Neural cell (in vitro differentiated cells): ENCODE data around the gene BANP.

ENCODE experiments used
- EP300 ChIP-seq: fragments of 450-650 bp; conservative IDR thresholded peaks from 2 replicates; pipeline ENCODE4 v1.6.1; 2014; ENCODE audit warnings: antibody characterized with exemption, mild to moderate bottlenecking, moderate library complexity; ENCODE audit not compliant: poor library complexity, severe bottlenecking
- EZH2 ChIP-seq: fragments of 200-600, 300-800 bp; shearing (Covaris generic), sonication (generic); IDR thresholded peaks from 2 replicates; pipeline ENCODE4 v1.6.1; 2014; ENCODE audit warnings: antibody characterized with exemption, low read length, borderline replicate concordance, mild to moderate bottlenecking; ENCODE audit not compliant: insufficient read depth, poor library complexity, severe bottlenecking
- MXI1 ChIP-seq: fragments of 450-650 bp; conservative IDR thresholded peaks from 2 replicates; pipeline ENCODE4 v1.6.1; 2014; ENCODE audit warnings: antibody characterized with exemption, mild to moderate bottlenecking; ENCODE audit not compliant: poor library complexity, severe bottlenecking
- POLR2AphosphoS5 ChIP-seq: IDR thresholded peaks from 2 replicates; pipeline ENCODE4 v1.6.1; 2012
- SMC3 ChIP-seq: fragments of 450-650 bp; conservative IDR thresholded peaks from 2 replicates; pipeline ENCODE4 v1.6.1; 2014; ENCODE audit warnings: antibody characterized with exemption, mild to moderate bottlenecking, moderate library complexity; ENCODE audit not compliant: poor library complexity
- TAF1 ChIP-seq: IDR thresholded peaks from 2 replicates; pipeline ENCODE4 v1.6.1; 2012; ENCODE audit warnings: low read depth
- TF ChIP-seq, protein P1 (sequence below): fragments of 450-650 bp; IDR thresholded peaks from 2 replicates; pipeline ENCODE4 v1.5.1; 2014; ENCODE audit warnings: antibody characterized with exemption, mild to moderate bottlenecking, moderate library complexity; ENCODE audit not compliant: poor library complexity, severe bottlenecking

DNA sequence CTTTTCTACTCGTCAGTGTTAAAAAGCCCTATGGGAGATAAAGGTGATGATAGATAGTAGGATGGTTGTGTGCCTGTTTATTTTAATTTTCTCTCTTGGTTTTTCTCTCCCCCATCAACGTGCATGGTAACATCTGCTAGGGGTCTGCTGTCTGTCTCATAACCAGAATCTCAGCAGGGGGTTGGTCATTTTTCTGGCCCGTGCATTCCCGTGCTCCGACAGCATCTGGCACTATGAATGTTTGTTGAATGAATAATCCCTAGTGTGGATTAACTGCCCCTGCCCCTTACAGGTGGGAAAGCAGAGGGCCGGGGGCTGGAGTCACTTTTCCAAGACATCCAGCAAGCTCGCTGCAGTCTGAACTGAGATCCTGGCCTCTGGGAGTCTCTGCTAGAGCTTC, 21.2 kb upstream of the BANP start:
- TF ChIP-seq EZH2 (no peak), EP300 (no peak), MXI1 (no peak), SMC3 (no peak), POLR2AphosphoS5 (no peak), TAF1 (no peak)
- TF ChIP-seq, protein P1, sequence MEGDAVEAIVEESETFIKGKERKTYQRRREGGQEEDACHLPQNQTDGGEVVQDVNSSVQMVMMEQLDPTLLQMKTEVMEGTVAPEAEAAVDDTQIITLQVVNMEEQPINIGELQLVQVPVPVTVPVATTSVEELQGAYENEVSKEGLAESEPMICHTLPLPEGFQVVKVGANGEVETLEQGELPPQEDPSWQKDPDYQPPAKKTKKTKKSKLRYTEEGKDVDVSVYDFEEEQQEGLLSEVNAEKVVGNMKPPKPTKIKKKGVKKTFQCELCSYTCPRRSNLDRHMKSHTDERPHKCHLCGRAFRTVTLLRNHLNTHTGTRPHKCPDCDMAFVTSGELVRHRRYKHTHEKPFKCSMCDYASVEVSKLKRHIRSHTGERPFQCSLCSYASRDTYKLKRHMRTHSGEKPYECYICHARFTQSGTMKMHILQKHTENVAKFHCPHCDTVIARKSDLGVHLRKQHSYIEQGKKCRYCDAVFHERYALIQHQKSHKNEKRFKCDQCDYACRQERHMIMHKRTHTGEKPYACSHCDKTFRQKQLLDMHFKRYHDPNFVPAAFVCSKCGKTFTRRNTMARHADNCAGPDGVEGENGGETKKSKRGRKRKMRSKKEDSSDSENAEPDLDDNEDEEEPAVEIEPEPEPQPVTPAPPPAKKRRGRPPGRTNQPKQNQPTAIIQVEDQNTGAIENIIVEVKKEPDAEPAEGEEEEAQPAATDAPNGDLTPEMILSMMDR, result no peak
